ENCODE measurements around the gene OXNAD1.

Gene OXNAD1, protein sequence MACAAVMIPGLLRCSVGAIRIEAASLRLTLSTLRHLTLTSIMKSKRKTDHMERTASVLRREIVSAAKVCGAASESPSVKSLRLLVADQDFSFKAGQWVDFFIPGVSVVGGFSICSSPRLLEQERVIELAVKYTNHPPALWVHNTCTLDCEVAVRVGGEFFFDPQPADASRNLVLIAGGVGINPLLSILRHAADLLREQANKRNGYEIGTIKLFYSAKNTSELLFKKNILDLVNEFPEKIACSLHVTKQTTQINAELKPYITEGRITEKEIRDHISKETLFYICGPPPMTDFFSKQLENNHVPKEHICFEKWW

GRCh38 chr3:16264708-16265454 is at the start of gene OXNAD1, which contains the start of gene DPH3:
OXNAD1 (plus strand) TSS chr3:16265212; CDS start chr3:16270953, 5,741 bp downstream.
DPH3 (minus strand) TSS chr3:16264943; CDS start chr3:16264876, 67 bp downstream.
- peak; percentile 99 for DNase-seq (ENCODE audit: low read depth in 2 of 2)

GRCh38 chr3:16216373-16216935 is 48.6 kb upstream of the OXNAD1 start:
- no peak for DNase-seq (ENCODE audit: low read depth in 2 of 2)

DNA sequence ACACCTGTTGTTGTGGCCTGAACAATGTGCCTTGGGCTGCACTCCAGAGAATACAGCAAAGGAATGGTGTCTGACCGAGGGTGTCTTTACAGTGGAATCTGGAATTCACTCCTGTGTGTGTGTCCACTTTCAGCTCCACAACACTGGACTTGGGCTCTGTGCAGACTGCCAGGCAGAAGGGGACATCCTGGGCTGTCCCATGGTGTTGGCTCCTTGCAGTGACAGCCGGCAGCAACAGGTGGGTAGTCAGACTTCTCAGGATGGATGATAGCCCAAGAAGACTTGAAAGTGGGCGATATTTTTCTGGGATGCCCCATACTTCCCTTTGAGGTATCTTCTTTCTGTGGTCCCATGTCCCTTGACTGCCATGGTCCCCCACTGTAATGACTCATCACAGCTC is 45.2 kb upstream of the OXNAD1 start:
- DNase-seq (ENCODE audit: low read depth in 2 of 2) = no peak

DNA sequence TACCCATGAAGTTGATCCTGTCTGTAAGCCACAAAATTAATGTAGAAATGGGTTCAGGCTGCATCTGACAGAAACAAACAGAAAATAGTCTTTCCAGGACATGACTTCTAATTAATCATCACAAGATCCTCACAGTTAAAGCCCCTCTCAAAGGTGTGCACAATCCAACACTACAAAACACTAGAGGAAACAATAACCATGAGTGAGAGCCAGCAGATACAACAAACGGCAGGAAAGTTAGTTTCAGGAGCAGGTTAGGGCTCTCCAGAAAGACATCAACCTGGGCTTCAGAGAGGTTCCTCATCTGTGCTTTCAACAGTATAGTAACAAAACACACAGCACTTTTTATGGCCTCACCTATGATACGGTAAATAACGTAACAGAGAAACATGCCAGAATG is 43.0 kb upstream of the OXNAD1 start:
- DNase-seq (ENCODE audit: low read depth in 2 of 2) = no peak

DNA sequence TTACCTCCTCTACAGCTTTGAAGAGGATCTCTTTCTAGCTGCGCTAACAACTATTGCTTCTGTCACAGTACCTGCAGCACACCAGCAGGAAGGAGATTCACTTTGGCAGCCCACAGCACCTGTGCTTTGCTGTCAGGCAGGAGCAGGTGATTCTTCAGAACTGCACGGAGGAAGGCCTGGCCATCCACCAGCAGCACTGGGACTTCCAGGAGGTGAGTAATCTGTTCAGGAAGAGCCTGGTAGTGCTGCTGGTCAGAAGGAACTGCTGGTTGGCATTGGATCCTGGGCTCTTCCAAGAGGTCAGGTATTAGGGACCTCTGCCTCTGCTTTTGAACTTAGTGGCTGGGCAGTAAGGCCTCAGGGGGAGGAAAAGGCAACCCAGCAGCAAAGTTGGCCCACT is 42.5 kb upstream of the OXNAD1 start:
- no peak for DNase-seq (ENCODE audit: low read depth in 2 of 2)

- no peak for DNase-seq (ENCODE audit: low read depth in 2 of 2)
Observed at GRCh38 chr3:16224325-16224724, 40.7 kb upstream of the OXNAD1 start.

DNA sequence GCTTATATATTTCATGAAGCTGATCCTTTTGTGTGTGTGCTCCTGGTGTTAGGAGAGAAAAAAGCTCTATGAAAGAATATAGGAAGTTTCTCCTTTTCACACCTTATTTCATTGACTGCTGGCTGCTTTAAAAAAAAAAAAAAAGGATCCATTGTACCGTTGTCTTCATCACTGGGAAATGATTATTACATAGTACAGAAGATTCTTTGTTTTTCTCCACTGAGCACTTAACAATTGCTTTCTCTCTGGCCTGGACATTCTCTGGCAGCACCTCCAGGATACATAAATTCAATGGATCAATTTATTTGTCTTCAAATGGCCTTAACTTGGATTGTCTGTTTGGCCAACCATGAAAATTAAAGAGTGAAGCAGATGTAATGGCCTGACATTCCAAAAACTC is 37.4 kb upstream of the OXNAD1 start:
- DNase-seq (ENCODE audit: low read depth in 2 of 2) = no peak

- no peak for DNase-seq (ENCODE audit: low read depth in 2 of 2)
Observed at GRCh38 chr3:16229681-16230080, 35.3 kb upstream of the OXNAD1 start.

- DNase-seq (ENCODE audit: low read depth in 2 of 2) = no peak
Observed at GRCh38 chr3:16231983-16232382, 33.0 kb upstream of the OXNAD1 start.

DNA sequence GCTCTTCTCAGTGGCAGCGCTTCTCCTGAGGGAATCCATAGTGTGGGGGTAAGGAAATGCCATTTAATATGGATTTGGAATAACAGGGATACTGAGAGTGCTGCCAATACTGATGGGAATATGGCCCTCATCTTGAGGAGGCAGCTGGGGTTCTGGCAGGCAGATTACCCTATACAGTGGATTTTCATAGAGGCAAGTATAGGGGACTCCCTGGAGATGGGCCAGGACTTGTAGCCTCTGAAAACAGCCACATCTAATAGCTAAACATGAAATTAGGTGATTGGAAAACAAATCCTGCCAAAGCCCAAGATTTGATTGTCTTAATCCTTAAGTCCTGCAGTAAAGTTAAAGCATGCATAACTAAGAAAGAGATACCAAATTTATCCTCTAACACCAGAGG is 31.2 kb upstream of the OXNAD1 start:
- DNase-seq (ENCODE audit: low read depth in 2 of 2) = no peak

GRCh38 chr3:16234281-16234680 is 30.7 kb upstream of the OXNAD1 start:
- DNase-seq (ENCODE audit: low read depth in 2 of 2) = no peak

DNA sequence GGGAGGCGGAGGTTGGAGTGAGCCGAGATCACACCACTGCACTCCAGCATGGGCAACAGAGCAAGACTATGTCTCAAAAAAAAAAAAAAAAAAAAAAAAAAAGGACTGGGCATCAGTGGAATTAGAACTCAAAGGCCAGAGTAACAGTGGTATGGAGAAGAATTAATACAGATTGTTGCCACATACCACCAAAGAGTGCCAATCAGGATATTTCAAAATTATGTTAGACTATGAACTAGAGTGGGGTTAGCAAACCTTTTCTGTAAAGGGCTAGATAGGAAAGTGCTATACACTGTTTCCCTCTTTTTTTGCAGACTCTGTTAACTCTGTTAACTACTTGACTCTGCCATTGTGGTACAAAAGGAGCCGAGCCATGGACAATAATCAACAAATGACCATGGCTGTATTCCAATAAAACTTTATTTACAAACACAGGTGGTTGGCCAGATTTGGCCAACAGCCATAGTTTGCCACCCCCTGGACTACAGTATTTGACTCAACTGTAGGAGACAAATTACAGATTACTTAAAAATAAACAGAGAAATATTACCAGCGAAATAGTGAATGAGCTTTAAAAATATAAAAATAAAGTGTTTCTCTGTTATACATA is 28.9 kb upstream of the OXNAD1 start:
- DNase-seq (ENCODE audit: low read depth in 2 of 2) = no peak

DNA sequence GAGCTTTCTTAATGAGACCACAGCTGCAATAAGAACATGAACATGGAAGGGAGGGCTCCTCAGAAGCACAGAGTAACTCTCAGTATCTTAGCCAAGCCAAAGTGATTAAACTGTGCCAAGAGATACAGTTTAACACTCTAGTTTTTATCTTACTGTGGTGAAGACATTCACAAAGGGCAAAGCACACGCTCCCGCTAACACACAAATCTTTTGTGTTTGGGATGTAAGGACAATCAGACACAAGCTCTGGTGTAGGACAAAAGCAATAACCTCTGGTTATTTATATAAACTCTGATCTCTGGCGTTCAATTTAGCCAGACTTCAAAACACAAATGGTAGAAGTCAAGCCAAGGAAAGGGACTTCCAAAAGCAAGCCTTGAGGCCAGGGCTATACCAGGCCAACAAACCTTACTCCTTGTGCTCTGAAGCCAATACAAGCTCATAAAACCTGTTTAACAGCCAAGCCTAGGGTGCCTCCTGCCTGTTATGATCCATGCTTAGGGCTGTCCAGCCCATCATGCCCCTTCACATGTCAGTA is 28.1 kb upstream of the OXNAD1 start:
- no peak for DNase-seq (ENCODE audit: low read depth in 2 of 2)

DNA sequence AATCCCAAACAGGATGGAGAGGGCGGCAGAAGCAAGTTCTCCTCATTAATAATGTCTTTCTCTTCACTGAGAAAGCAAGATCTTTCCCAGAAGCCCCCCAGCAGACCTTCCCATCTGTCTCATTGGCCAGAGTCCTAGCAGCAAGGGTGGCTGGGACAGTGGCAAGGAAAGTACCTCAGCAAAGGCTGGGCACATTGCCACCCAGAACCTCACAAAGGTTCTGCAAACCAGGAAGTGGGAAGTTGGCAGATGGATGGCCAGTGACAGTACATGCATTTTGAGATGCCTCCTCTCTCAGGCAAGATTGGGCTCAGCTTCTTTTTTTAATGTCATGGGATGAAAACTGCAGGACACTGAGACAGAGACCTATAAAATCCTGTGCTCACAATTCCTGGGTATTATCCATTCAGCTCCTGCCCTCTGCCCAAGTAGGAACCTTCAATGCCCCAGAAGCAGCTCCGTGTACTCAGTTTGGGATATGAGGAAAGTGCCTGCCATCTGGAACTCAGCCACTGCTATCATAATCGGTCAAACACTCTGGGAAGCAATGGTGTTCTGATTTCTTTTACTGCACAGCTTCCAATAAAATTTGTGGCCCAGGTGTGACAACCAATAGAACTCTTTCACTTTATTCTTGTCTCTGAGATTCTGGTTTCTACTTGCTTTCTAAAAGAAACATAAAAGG is 25.8 kb upstream of the OXNAD1 start:
- DNase-seq (ENCODE audit: low read depth in 2 of 2) = peak in 1 of 2 experiments; percentile 21

- DNase-seq (ENCODE audit: low read depth in 2 of 2) = peak; percentile 73 to 81
Observed at GRCh38 chr3:16239780-16240179, 25.2 kb upstream of the OXNAD1 start.

- DNase-seq (ENCODE audit: low read depth in 2 of 2) = peak; percentile 49 to 57
Observed at GRCh38 chr3:16240229-16241023, 24.6 kb upstream of the OXNAD1 start.

DNA sequence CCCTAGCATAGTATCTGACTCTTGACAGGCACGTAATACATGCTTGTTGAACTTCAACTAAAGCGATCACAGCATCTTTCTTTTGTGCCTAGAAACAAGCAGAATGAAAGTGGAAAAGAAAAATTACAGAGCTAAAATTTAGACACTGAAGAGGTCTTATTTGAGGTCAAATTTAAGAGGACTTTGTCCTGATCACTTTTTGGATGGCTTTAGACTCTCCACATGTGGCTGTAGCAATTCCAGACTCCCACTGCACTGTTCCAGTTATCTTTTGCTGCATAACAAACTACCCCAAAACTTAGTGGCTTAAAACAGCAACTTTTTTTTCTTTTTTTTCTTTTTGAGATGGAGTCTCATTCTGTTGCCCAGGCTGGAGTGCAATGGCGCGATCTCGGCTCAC is 23.8 kb upstream of the OXNAD1 start:
- no peak for DNase-seq (ENCODE audit: low read depth in 2 of 2)

GRCh38 chr3:16242177-16242576 is 22.8 kb upstream of the OXNAD1 start:
- DNase-seq (ENCODE audit: low read depth in 2 of 2) = no peak

DNA sequence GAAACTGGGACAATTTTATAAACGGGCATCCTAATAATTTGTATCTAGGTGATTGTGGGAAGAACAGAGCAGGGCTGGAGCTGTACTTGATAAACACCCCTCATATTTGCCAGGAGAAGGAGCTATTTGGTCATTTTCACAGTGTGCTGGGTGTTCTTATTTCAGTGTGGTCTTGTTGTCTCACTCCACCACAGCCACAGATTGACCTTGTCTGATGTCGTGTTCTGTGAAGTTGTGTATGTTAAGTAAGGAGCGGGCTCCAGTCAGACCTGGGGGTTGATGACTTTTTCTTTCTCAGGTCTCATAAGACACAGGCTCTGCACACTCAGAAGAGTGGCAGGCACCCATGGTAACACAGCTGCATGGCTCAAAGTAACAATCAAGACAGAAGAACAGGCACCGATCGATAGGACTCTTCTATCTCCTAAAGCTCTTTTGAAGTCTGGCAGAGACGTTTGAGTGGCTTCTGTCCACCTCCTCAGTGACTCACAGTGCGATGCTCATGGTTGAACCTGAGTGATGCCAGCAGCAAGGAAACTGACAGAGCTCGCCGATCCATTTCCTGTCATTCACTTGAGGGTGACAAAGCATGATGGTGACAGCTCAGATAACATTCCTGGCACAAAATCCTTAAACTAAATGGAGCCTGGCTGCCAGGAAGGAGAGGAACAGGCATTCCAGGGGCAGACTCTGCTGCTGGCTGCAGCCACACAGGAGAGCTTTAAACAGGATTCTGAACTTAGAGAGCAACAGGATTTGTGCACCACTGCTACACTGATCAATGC is 21.1 kb upstream of the OXNAD1 start:
- DNase-seq (ENCODE audit: low read depth in 2 of 2) = no peak

DNA sequence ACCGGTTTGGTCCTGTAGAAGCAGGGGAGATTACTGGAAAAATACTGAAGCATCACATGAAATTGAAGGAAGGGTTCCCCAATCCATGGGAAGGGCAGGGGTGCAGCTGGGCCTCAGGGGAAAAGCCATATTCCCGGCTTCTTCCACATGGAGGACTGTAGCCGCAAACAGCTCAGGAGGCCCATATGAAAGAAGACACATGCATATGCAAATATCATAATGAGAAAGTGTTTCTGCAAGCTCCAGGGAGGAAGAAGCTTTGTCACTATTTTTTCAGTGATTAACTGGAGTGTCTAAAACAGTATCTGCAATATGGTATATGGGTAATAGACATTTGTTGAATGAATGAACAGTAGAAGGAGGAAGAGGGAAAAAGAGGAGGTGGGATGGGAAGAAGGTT is 19.4 kb upstream of the OXNAD1 start:
- no peak for DNase-seq (ENCODE audit: low read depth in 2 of 2)

Data from fibroblast of skin of left biceps (primary cell).